Suprapubic skin (tissue), 4 donors: ENCODE results near the gene MAPRE3. TPM values are rescaled to one million over a fixed set of nuclear protein-coding genes. Genes with fewer than 3 reads are reported as not detected.

Source experiments
- DNase-seq, 2 donors: peaks; one replicate each; pipeline ENCODE4 v3.0.0-alpha.2; 2019; ENCODE audit warnings: low spot score in 2 of 2
- H3K27ac ChIP-seq: fragments of 200-600 bp; sonication (generic); one replicate; pipeline ENCODE4 v1.5.1; 2019
- H3K27me3 ChIP-seq: fragments of 200-600 bp; sonication (generic); one replicate; pipeline ENCODE4 v1.5.1; 2019
- H3K36me3 ChIP-seq: fragments of 200-600 bp; sonication (generic); one replicate; pipeline ENCODE4 v1.5.1; 2019
- H3K4me1 ChIP-seq: fragments of 200-600 bp; sonication (generic); one replicate; pipeline ENCODE4 v1.5.1; 2019
- H3K4me3 ChIP-seq: fragments of 200-600 bp; sonication (generic); one replicate; pipeline ENCODE4 v1.5.1; 2019; ENCODE audit warnings: mild to moderate bottlenecking
- H3K9me3 ChIP-seq: fragments of 200-600 bp; sonication (generic); one replicate; pipeline ENCODE4 v1.5.1; 2019
- CTCF ChIP-seq, 2 donors: fragments of 200-600 bp in 1 of 2; fragments of 450-650 bp in 1 of 2; sonication (generic) in 1 of 2; IDR thresholded peaks; one replicate each; pipeline ENCODE4 v1.5.1; 2016 to 2019; ENCODE audit warnings: antibody characterized with exemption in 2 of 2, mild to moderate bottlenecking in 1 of 2, moderate library complexity in 1 of 2
- EP300 ChIP-seq: sonication (generic); formaldehyde crosslinking; IDR thresholded peaks from one replicate; pipeline ENCODE4 v1.6.1; 2017; ENCODE audit warnings: antibody characterized with exemption
- POLR2A ChIP-seq, 2 donors: fragments of 450-650 bp; IDR thresholded peaks; one replicate each; pipeline ENCODE4 v1.6.1; 2017; ENCODE audit warnings: antibody characterized with exemption in 2 of 2, mild to moderate bottlenecking in 2 of 2, moderate library complexity in 2 of 2
- POLR2AphosphoS5 ChIP-seq, 3 donors: sonication (generic); formaldehyde crosslinking; IDR thresholded peaks; one replicate each; pipeline ENCODE4 v1.6.1; 2017; ENCODE audit warnings: antibody characterized with exemption in 3 of 3
- WGBS: methylation state at CpG from one replicate; pipeline ENCODE4 v1.1.5; 2018; 5-methylcytosine and 5-hydroxymethylcytosine counted together
- total RNA-seq, 4 donors: library from RNA; depleted of rRNA; stranded (reverse); fragments of >200 nt; gene quantifications; one replicate each; pipeline ENCODE4 v1.1.0, GENCODE V29; 2016

Gene MAPRE3
- total RNA-seq, 4 donors from 2014 or later, result 29.5 to 57.5 (median 34.0) TPM

DNA sequence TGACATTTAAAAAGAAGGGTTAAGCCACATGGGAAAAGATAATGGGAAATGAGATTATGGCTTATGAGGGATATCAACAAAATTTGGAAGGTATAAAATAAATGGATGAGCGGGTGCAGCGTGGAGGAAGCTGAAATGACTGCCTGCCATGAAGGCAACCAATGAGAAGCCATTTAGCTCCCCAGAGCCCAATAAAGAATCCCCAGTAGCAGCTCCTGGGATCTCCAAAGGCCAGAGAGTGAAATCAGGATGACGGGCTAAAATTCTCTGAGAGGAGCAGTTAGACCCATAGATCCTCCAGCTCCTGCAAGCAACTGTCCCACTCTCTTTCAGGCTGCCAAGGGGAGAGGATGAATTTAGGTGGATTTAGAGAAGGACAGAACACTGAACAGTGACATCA, 12.9 kb upstream of the MAPRE3 start:
- WGBS, result 61% methylated on average over 3 of the region's 3 CpGs
- peaks cover 57% of the 10 kb centered on the region for H3K27me3 ChIP-seq

GRCh38 chr2:26959331-26959730, 11.1 kb upstream of the MAPRE3 start:
- H3K27ac ChIP-seq, result no peak overlapping the region
- TF ChIP-seq CTCF (IDR thresholded peaks at IDR 0.05) (no peak), POLR2A (IDR thresholded peaks at IDR 0.05) (no peak), POLR2AphosphoS5 (IDR thresholded peaks at IDR 0.05) (no peak), EP300 (no peak)
- H3K4me1 ChIP-seq, result no peaks in the 10 kb centered on the region
- no peak overlapping the region for H3K4me3 ChIP-seq
- no peaks in the 10 kb centered on the region for H3K36me3 ChIP-seq
- WGBS, result 87% methylated on average over 2 of the region's 2 CpGs
- H3K9me3 ChIP-seq, result no peaks in the 10 kb centered on the region
- no peak for DNase-seq
- peaks cover 53% of the 10 kb centered on the region for H3K27me3 ChIP-seq

More for the DNA sequence above, 12.9 kb upstream of the MAPRE3 start:
- no peak for DNase-seq
- no peak overlapping the region for H3K4me3 ChIP-seq
- H3K27ac ChIP-seq, result no peak overlapping the region
- TF ChIP-seq CTCF (IDR thresholded peaks at IDR 0.05) (no peak), EP300 (no peak), POLR2A (IDR thresholded peaks at IDR 0.05) (no peak), POLR2AphosphoS5 (IDR thresholded peaks at IDR 0.05) (no peak)
- H3K36me3 ChIP-seq, result no peaks in the 10 kb centered on the region
- H3K9me3 ChIP-seq, result no peaks in the 10 kb centered on the region
- H3K4me1 ChIP-seq, result no peaks in the 10 kb centered on the region

DNA sequence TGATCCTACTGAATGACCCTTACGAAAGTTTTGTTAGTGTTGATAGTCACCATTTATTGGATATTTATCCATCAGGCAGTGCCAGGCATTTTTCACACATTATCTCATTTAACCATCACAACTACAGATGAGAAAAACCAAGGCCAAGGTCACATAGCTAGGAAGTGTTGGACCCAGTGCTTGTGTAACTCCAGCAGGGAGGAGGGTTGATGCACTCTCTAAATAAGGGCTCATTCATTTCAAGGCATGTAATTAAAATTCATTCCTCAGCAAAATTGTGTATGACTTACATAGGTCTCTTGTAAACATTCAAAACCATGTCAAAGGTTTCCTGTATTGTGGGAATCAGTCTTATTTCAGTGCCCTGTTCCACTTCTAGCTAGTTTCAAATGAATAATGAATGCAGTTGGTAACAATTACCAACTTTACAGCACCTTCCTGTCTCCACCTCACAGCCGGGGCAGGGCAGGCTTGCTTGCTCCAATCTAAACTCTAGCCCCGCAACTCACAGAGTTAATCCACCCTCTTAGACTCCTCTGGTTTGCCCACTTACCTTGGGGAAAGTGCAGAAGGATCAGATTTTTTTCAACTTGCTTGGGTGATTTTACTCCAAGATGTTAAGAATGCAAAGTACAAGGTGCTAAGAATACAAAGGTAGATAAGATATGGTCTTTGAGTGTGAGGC, 5.8 kb upstream of the MAPRE3 start:
- WGBS, result 81% methylated on average over 3 of the region's 3 CpGs
- Histone ChIP-seq H3K4me1 (peaks cover under 1% of the 10 kb centered on the region), H3K36me3 (no peaks in the 10 kb centered on the region), H3K27ac (no peak overlapping the region), H3K4me3 (no peak overlapping the region), H3K9me3 (no peaks in the 10 kb centered on the region), H3K27me3 (peaks cover 11% of the 10 kb centered on the region)
- DNase-seq, result no peak
- TF ChIP-seq EP300 (no peak), CTCF (IDR thresholded peaks at IDR 0.05) (no peak), POLR2AphosphoS5 (IDR thresholded peaks at IDR 0.05) (no peak), POLR2A (IDR thresholded peaks at IDR 0.05) (no peak)

GRCh38 chr2:26968001-26968400, 2.4 kb upstream of the MAPRE3 start:
- Histone ChIP-seq H3K36me3 (no peaks in the 10 kb centered on the region), H3K9me3 (no peaks in the 10 kb centered on the region), H3K27ac (no peak overlapping the region), H3K4me1 (peaks cover 30% of the 10 kb centered on the region), H3K4me3 (no peak overlapping the region), H3K27me3 (no peaks in the 10 kb centered on the region)
- no peak for DNase-seq
- WGBS, result 79% methylated on average over 3 of the region's 3 CpGs
- TF ChIP-seq POLR2A (IDR thresholded peaks at IDR 0.05) (no peak), CTCF (IDR thresholded peaks at IDR 0.05) (no peak), POLR2AphosphoS5 (IDR thresholded peaks at IDR 0.05) (no peak), EP300 (no peak)

DNA sequence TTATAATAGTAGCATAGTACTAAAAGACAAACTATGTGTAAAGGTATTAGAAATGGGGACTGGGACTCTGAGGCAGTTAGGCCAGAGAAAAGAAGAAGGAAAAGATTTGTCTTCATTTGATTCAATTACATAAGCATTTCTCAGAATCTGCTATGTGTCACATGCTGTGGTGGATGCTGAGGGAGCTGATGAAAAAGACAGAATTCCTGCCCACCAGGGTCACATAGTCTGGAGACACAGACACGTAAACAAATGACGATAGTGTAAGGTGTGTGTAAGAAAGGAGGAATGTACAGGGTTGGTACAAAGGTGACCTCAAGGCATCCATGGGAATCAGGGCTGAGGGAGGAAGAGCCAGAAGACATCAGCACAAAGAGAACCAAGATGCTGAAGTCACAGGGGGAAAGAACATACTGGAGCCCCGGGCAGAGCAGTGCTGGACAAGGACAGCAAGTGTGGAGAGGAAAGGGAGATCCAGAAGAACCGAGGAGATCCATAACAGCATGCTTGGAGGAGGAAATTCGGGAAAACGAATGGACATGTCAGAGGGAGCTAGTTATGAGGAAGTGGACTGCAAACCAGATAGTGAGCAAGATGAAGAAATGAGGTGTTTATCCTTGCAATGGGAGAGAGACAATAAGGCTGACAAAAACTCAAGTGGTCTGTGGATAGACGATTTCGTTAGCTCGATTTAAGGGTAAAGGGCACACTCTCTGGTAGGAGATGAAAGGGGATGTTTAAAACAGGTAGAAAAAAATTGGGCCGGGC, 1.2 kb upstream of the MAPRE3 start:
- Histone ChIP-seq H3K27me3 (no peaks in the 10 kb centered on the region), H3K4me3 (no peak overlapping the region), H3K4me1 (peaks cover 32% of the 10 kb centered on the region), H3K36me3 (no peaks in the 10 kb centered on the region), H3K9me3 (no peaks in the 10 kb centered on the region), H3K27ac (no peak overlapping the region)
- TF ChIP-seq POLR2AphosphoS5 (IDR thresholded peaks at IDR 0.05) (no peak), POLR2A (IDR thresholded peaks at IDR 0.05) (no peak), EP300 (no peak), CTCF (IDR thresholded peaks at IDR 0.05) (no peak)
- 77% methylated on average over 10 of the region's 10 CpGs for WGBS
- no peak for DNase-seq
